Fibroblast of upper back skin (primary cell): ENCODE results near the gene GALNT13.

Experiments
- DNase-seq: peaks from one replicate; pipeline ENCODE4 v3.0.0-alpha.2; 2013

The GALNT13 gene

GRCh38 chr2:154489266-154489858, 617.6 kb downstream of the GALNT13 start:
- DNase-seq, result no peak

- DNase-seq, result no peak
Measured at GRCh38 chr2:154490530-154490929, 618.8 kb downstream of the GALNT13 start.

GRCh38 chr2:154495455-154495868, 623.7 kb downstream of the GALNT13 start:
- DNase-seq, result no peak

GRCh38 chr2:154497019-154497418, 625.3 kb downstream of the GALNT13 start:
- DNase-seq, result no peak
